Astrocyte (in vitro differentiated cells and primary cell): ENCODE data around the gene SEMA3A.

Experiments
- CTCF ChIP-seq: IDR thresholded peaks from 2 replicates; pipeline ENCODE4 v1.5.1; 2011; ENCODE audit warnings: low read depth, mild to moderate bottlenecking, inconsistent platforms, low read length, moderate library complexity; ENCODE audit not compliant: insufficient read depth
- EZH2 ChIP-seq: IDR thresholded peaks from 2 replicates; pipeline ENCODE4 v1.6.1; 2012; ENCODE audit warnings: mild to moderate bottlenecking, low read length, inconsistent platforms; ENCODE audit not compliant: insufficient read depth

DNA sequence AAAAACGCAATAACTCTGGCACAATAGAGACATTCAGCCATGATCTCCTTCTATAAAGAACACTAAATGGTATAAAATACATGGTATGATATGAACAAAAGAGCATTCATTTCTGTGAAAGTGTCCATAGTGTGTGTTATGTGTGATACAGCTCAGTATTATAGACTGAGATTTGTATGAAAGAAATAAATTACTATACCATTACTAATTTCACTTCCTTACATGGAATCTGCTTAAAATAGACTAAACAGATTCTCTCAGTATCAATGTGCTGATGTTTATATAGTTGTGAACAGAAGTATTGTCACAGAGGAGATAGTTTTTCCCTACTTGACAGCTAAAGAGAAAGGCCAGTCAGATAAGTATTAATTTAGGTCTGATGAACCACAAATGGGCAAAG lies 10.8 kb downstream of the SEMA3A start:
- TF ChIP-seq CTCF (no peak), EZH2 (no peak)
